HG02642 (cell line): Measurements from ENCODE around the gene KLHL15.
"Not testable (repeated sequence)": the region's sequence is repeated elsewhere in the genome, so short reads cannot be mapped to it uniquely, and the experiment has no call there.

Source experiments
- ATAC-seq: cut with Tn5 transposase; IDR thresholded peaks from one replicate; pipeline ENCODE4 v1.9.1; 2021; ENCODE audit warnings: mild to moderate bottlenecking; ENCODE audit not compliant: unreplicated experiment, poor library complexity

KLHL15 gene, protein sequence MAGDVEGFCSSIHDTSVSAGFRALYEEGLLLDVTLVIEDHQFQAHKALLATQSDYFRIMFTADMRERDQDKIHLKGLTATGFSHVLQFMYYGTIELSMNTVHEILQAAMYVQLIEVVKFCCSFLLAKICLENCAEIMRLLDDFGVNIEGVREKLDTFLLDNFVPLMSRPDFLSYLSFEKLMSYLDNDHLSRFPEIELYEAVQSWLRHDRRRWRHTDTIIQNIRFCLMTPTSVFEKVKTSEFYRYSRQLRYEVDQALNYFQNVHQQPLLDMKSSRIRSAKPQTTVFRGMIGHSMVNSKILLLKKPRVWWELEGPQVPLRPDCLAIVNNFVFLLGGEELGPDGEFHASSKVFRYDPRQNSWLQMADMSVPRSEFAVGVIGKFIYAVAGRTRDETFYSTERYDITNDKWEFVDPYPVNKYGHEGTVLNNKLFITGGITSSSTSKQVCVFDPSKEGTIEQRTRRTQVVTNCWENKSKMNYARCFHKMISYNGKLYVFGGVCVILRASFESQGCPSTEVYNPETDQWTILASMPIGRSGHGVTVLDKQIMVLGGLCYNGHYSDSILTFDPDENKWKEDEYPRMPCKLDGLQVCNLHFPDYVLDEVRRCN

DNA sequence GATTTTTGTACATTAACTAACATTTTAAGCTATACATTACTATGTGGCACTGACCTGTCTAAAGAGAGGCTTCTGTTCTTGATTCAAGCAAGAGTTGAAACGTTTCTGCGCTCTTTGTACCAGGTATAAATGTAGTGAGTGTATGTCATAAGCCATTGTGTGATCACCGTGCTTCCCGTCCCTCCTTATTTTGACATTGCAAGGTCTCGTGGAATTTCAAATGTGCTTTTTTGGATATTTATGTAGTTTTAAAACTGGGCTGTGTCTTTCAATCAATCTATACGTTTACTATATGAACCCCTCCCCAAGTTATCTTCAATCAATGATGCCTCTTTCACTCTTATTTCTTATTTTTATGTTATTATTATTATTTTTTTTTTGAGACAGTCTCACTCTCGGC lies at the start of gene KLHL15:
TSS of gene KLHL15 (minus strand) at position 101 of the 400 bp plus-strand sequence. CDS start 20,493 bp downstream, outside the sequence.
- no peak for ATAC-seq

DNA sequence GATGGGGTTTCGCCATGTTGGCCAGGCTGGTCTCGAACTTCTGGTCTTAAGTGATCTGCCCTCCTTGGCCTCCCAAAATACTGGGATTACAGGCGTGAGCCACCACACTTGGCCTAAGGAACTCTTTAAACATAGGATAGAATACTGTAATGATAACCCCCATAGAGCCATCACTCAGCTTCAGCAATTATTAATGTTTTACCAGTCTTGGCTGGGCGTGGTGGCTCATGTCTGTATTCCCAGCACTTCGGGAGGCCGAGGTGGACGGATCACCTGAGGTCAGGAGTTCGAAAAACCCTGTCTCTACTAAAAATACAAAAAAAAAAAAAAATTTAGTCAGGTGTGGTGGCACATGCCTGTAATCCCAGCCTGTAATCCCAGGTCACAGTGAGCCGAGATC lies 42.9 kb upstream of the KLHL15 start:
- ATAC-seq = no peak

DNA sequence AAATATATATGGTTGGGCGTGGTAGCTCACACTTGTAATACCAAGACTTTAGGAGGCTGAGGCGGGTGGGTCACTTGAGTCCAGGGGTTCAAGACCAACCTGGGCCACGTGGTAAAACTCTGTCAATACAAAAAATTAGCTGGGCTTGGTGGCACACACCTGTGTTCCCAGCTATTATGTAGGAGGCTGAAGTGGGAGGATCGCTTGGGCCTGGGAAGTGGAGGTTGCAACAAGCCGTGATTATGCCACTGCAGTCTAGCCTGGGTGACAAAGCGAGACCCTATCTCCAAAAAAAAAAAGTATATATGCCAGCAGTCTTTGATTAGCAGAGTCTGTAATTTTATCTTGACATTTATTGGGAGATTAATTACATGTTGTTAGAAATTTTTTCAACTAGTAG lies 36.5 kb upstream of the KLHL15 start:
- ATAC-seq = no peak

DNA sequence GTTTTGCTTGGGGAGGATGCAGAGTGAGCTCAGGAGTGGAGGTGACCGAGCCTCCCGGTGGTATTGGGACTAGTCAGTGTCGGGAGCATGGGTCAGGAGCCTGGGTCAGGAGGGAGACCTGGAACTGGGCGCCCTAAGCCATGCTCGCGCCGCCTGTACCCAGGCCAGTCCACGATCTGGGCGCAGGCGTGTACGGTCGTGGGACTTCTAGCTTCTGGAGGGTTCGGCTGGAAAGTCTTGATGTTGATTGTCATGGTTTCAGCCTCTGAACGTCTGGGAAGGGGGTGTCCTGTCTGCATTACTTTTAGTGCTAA lies 28.0 kb upstream of the KLHL15 start:
- peak; percentile 16 for ATAC-seq

DNA sequence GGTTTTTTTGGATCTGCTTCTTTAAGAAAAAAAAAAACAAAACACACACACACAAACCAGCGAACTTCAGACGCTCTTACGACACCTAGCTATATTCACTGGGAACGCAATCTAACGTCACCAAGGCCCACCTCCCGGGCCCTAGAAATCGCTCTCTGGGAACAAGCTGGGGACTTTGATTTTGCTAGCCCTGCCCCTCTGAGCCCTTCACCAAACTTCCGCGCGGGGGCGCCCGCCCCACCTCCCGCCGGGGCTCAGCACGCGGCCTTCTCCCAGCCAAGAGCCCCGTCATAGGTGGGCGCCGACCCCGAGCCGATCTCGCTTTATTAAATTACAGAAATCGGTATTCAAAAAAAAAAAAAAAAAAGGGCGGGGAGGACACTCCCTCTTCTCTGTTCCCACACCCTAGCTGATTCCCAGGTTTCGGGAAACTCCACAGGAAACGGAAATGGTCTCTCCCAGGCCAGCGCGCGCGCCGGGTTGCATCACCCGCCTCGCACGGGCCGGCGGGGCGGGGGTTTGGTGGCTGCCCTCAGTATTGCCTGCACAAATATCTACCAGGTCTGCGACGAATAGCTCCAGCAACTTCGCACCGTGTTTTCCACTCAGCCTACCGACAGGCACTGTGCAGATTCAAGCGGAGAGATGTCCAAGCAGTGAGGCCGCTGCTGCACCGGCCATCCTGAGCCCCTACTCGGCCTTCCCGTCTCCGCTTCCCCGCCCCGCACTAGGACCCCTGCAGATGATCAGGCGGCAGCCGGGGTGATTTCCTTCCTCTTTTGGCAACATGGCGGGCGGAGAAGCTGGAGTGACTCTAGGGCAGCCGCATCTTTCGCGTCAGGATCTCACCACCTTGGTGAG lies 27.4 kb upstream of the KLHL15 start, which contains the start of gene EIF2S3:
TSS of gene EIF2S3 (plus strand) at position 775 of the 861 bp plus-strand sequence. CDS start at position 788, 13 bp downstream.
- peak; percentile 85 for ATAC-seq

DNA sequence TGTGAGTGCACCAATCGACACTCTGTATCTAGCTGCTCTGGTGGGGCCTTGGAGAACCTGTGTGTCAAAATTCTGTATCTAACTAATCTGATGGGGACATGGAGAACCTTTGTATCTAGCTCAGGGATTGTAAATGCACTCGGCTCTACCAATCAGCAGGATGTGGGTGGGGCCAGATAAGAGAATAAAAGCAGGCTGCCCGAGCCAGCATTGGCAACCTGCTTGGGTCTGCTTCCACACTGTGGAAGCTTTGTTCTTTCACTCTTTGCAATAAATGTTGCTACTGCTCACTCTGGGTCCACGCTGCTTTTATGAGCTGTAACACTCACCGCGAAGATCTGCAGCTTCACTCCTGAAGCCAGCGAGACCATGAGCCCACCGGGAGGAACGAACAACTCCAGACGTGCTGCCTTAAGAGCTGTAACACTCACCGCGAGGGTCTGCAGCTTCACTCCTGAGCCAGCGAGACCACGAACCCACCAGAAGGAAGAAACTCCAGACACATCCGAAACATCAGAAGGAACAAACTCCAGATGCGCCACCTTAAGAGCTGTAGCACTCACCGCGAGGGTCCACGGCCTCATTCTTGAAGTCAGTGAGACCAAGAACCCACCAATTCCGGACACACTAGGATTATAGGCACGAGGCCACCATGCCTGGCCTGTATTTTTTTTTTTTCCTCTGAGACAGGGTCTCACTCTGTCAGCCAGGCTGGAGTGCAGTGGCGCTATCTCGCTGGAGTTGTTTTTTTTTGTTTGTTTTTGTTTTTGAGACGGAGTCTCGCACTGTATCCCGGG lies 23.7 kb upstream of the KLHL15 start:
- not testable (repeated sequence) for ATAC-seq

DNA sequence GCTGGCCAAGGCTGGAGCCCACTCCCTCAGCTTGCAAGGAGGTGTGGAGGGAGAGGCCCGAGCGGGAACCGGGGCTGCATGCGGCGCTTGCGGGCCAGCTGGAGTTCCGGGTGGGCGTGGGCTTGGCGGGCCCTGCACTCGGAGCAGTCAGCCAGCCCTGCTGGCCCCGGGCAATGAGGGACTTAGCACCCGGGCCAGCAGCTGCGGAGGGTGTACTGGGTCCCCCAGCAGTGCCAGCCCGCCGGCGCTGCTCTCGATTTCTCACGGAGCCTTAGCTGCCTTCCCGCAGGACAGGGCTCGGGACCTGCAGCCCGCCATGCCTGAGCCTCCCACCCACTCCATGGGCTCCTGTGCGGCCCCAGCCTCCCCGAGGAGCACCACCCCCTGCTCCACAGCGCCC lies 22.7 kb upstream of the KLHL15 start:
- ATAC-seq = not testable (repeated sequence)

DNA sequence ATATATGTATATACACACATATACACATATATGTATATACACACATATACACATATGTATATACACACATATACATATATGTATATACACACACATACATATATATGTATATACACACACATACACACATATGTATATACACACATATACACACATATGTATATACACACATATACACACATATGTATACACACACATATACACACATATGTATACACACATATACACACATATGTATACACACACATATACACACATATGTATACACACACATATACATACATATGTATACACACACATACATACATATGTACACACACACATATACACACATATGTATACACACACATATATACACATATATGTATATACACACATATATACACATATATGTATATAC lies 19.1 kb upstream of the KLHL15 start:
- ATAC-seq = not testable (repeated sequence)

- ATAC-seq = no peak
These were observed 10.7 kb upstream of the KLHL15 start for GRCh38 chrX:24037729-24038128.

DNA sequence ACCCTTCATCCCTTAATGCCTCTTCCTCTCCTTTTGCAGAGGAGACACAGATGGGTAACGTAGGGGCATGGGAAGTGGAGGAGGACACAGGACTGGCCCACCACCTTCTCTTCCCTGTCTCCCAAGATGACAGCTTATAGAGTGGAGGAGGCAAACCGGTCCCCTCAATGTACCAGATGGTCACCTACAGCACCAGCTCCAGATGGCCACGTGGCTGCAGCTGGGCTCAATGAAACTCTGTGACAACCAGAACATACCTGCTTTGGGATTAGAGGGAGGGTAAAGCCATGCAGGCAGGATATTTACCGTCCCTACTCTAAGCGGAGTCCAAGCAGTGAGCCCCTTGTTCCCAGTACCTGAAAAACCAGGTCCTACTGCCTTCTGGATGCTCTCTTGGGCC lies 7.5 kb upstream of the KLHL15 start:
- no peak for ATAC-seq

DNA sequence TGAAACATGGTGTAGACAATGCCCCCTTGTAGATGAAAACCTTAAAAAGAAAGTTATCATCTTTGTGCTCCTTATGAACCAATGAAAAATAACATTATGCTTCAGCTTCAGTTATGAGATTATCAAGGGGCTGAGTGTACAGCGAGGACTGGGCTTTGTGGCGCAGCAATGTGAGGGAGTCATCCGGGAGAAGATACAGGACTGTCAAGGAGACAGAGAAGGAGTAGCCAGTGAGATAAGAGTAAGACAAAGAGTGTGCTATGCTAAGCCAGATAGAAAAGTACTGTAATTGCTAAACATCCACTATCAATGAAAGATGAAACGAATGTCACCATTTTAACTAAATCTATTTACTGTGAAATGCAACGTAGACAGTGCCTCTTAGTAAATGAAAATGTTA lies 3.6 kb upstream of the KLHL15 start:
- no peak for ATAC-seq

DNA sequence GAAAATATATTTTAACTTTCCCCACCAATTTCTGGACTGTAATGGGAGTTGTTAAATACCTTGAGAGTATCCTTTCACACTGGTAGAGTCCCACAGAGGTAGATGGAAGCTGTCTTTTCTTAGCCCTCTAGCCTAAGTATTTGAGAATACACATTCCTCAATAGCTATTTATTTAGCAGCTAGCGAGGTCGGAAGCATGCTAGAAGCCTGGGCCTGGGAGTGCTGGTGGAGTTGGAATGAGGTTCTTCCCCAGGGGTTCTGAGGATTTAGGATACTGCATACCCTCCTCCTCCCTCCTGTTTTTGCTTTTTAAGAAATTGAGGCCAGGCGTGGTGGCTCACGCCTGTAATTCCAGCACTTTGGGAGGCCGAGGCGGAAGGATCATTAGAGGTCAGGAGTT lies 999 bp upstream of the KLHL15 start:
- no peak for ATAC-seq

- ATAC-seq = no peak
These were observed 554 bp downstream of the KLHL15 start for GRCh38 chrX:24026432-24026831.

GRCh38 chrX:24025741-24026403 lies 1.1 kb downstream of the KLHL15 start:
- peak; percentile 36 for ATAC-seq

DNA sequence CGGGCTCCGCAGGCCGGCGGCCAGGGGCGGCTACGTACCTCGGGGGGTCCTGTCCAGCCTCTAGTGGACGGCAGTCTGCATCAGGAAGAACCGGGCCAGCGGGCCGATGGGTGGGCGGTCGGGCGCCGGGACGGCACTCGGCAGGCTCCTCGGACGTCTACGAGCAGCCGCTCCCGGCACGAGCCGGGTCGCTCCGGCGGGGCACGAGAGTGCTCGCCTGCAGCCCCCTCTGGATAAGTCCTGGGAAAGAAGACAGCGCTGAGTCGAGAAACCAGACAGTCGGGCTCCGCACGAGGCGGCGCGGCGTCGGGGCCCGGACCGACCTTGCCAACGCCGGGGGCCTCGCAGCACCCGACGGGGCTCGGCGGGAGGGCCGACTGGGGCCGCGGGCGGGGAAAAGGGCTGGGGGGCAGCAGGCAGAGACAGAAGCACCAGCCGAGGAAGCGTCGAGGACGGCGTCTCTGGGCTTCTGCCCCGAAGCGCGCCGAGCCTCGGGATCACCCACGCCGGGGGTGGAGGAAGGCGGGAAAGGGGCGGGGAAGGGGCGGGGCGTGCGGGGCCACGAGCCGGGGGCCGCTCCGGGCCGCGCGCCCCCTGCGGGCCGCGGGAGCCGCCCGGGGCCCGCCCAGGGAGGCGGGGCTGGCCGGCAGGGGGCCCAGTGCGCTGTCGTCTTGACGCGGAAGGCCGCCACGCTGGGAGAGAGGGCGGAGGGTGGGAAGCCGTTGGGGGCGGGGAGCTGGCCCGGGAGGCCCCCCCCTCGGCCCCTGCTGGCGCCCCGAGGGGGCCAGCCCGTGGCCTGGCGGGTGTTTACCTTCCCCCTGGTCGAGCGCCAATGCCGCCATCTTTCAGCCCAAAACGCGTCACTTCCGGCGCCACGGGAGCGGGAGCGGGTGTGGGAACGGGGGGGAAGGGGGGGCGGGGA lies 1.9 kb downstream of the KLHL15 start:
- ATAC-seq = peak; percentile 92

GRCh38 chrX:24023972-24024669 lies 2.9 kb downstream of the KLHL15 start:
- ATAC-seq = no peak

DNA sequence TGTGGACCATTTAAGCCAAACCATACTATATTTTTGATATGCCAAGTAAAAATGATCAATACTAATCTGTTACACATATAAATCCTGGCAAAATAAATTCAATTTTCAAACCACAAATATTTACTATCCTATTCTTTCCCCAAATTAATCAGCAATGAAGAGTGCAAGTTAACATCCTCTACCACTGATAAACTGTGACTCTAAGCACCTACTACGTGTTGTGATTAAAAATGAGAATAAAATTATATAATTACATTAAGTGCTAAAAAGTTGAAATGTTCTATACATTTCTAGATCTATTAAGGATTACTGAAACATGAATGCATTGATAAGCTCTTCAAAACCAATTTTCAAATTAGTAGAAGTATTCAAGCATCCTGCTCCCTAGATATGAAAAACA lies 3.4 kb downstream of the KLHL15 start:
- no peak for ATAC-seq

- no peak for ATAC-seq
These were observed 6.6 kb downstream of the KLHL15 start for GRCh38 chrX:24020306-24020876.
